GM12878 (cell line): Measurements from ENCODE around the gene NXPH1. TPM values are rescaled to one million over a fixed set of nuclear protein-coding genes. Genes with fewer than 3 reads are reported as not detected.

Source experiments
- ATAC-seq: fragments of 200-7000 bp; cut with Tn5 transposase; 3 replicates; pipeline ENCODE4 v1.9.1; 2020; ENCODE audit warnings: mild to moderate bottlenecking, moderate library complexity
- BruUV-seq: library from RNA; stranded (reverse); fragments of 400-500 nt; replicated peaks from 2 replicates; lab custom pipeline; 2021; lab: Mats Ljungman, UMichigan
- CTCF ChIA-PET: fragments of 300-600 bp; sonication (Branson Sonifier 250); formaldehyde crosslinking; extraction: SDS; loops from one replicate; lab custom pipeline; 2021; ENCODE audit warnings: inconsistent platforms; lab: Yijun Ruan, JAX
- POLR2A ChIA-PET: fragments of 350-600 bp; formaldehyde crosslinking; extraction: SDS; loops from one replicate; lab custom pipeline; 2021; ENCODE audit warnings: inconsistent platforms; lab: Charles Lee
- RAD21 ChIA-PET: fragments of 300-600 bp; sonication (Branson Sonifier 250); formaldehyde crosslinking; loops from one replicate; lab custom pipeline; 2023; ENCODE audit warnings: antibody characterized with exemption; ENCODE audit not compliant: unreplicated experiment; lab: Charles Lee
- SMC1A ChIA-PET: fragments of 300-600 bp; sonication (Branson Sonifier 250); formaldehyde crosslinking; loops from one replicate; lab custom pipeline; 2023; ENCODE audit not compliant: unreplicated experiment, uncharacterized antibody; lab: Charles Lee
- DNase-seq: peaks from one replicate; pipeline ENCODE4 v3.0.0-alpha.2; 2011; ENCODE audit warnings: low read depth, low spot score
- FAIRE-seq: peaks from 3 replicates; lab custom pipeline; 2011; peaks lifted over from hg19 to GRCh38; lab: Jason Lieb, UNC
- H2AFZ ChIP-seq: 2 replicates; pipeline ENCODE4 v1.6.0; 2011; ENCODE audit warnings: low read depth, low read length, control low read depth; ENCODE audit not compliant: control insufficient read depth
- H3K27ac ChIP-seq: 2 replicates; pipeline ENCODE4 v1.5.1; 2011; ENCODE audit warnings: control low read depth; ENCODE audit not compliant: control insufficient read depth, insufficient read depth
- H3K27me3 ChIP-seq, 2 experiments: replicated peaks in 1 of 2; 2 replicates each; pipeline versions ENCODE4 v1.6.0 to v1.6.1; 2011; ENCODE audit warnings: low read length in 1 of 2; ENCODE audit not compliant: control insufficient read depth in 2 of 2, insufficient read depth in 2 of 2
- H3K36me3 ChIP-seq, 2 experiments: 2 replicates each; pipeline ENCODE4 v1.5.1; 2011; ENCODE audit warnings: low read length in 1 of 2; ENCODE audit not compliant: control insufficient read depth in 2 of 2, insufficient read depth in 2 of 2
- H3K4me1 ChIP-seq: 2 replicates; pipeline ENCODE4 v1.6.1; 2011; ENCODE audit warnings: mild to moderate bottlenecking, low read length, moderate library complexity, mixed read lengths; ENCODE audit not compliant: control insufficient read depth, insufficient read depth
- H3K4me2 ChIP-seq: 2 replicates; pipeline ENCODE4 v1.6.0; 2011; ENCODE audit warnings: control low read depth; ENCODE audit not compliant: control insufficient read depth, insufficient read depth
- H3K4me3 ChIP-seq: fragments of 200-600 bp; sonication (generic); 2 replicates; pipeline ENCODE4 v1.5.1; 2016
- H3K79me2 ChIP-seq: 2 replicates; pipeline ENCODE4 v1.6.0; 2011; ENCODE audit warnings: low read length; ENCODE audit not compliant: control insufficient read depth, insufficient read depth
- H3K9ac ChIP-seq: 2 replicates; pipeline ENCODE4 v1.8.0; 2011; ENCODE audit warnings: low read length, control low read depth, mixed read lengths; ENCODE audit not compliant: control insufficient read depth, insufficient read depth
- H3K9me3 ChIP-seq: replicated peaks from 3 replicates; pipeline ENCODE4 v1.5.1; 2011; ENCODE audit warnings: mild to moderate bottlenecking, low read length; ENCODE audit not compliant: control insufficient read depth, insufficient read depth
- H4K20me1 ChIP-seq: 2 replicates; pipeline ENCODE4 v1.6.0; 2011; ENCODE audit not compliant: control insufficient read depth, insufficient read depth
- ATF3 ChIP-seq: IDR thresholded peaks from 2 replicates; pipeline ENCODE4 v1.6.1; 2011; ENCODE audit warnings: low read depth, mild to moderate bottlenecking, low read length, moderate library complexity, borderline replicate concordance; ENCODE audit errors: extremely low read depth
- ATF7 ChIP-seq: fragments of 450-650 bp; IDR thresholded peaks from 2 replicates; pipeline ENCODE4 v1.6.1; 2016; ENCODE audit warnings: low read depth, mild to moderate bottlenecking
- CEBPB ChIP-seq, 2 experiments: fragments of 150-350 bp in 1 of 2; IDR thresholded peaks; 2 replicates each; pipeline ENCODE4 v1.6.1; 2012 to 2014; ENCODE audit warnings: low read depth in 2 of 2, low read length in 2 of 2, borderline replicate concordance in 1 of 2, inconsistent platforms in 1 of 2
- MTA2 ChIP-seq: fragments of 450-650 bp; IDR thresholded peaks from 2 replicates; pipeline ENCODE4 v1.6.1; 2016; ENCODE audit warnings: low read depth, mild to moderate bottlenecking, moderate library complexity
- MTA3 ChIP-seq: IDR thresholded peaks from 2 replicates; pipeline ENCODE4 v1.6.1; 2012; ENCODE audit warnings: low read length, inconsistent platforms, borderline replicate concordance
- NKRF ChIP-seq: fragments of 450-650 bp; conservative IDR thresholded peaks from 2 replicates; pipeline ENCODE4 v1.6.1; 2017; ENCODE audit warnings: mild to moderate bottlenecking, moderate library complexity
- PAX8 ChIP-seq: fragments of 450-650 bp; IDR thresholded peaks from 2 replicates; pipeline ENCODE4 v1.6.1; 2017; ENCODE audit warnings: mild to moderate bottlenecking, moderate library complexity
- RAD51 ChIP-seq: fragments of 450-650 bp; IDR thresholded peaks from 2 replicates; pipeline ENCODE4 v1.6.1; 2016; ENCODE audit warnings: moderate library complexity, mild to moderate bottlenecking, inconsistent platforms
- SREBF1 ChIP-seq: IDR thresholded peaks from 2 replicates; pipeline ENCODE4 v1.6.1; 2012; ENCODE audit warnings: mild to moderate bottlenecking, low read length
- TBL1XR1 ChIP-seq: IDR thresholded peaks from 2 replicates; pipeline ENCODE4 v1.6.1; 2012; ENCODE audit warnings: low read depth, low read length, improper control_type of control experiment
- TCF7 ChIP-seq: IDR thresholded peaks from 2 replicates; pipeline ENCODE4 v1.6.1; 2014; ENCODE audit warnings: antibody characterized with exemption, borderline replicate concordance
- ZBED1 ChIP-seq: IDR thresholded peaks from 2 replicates; pipeline ENCODE4 v1.6.1; 2016; ENCODE audit warnings: borderline replicate concordance
- ZNF207 ChIP-seq: fragments of 450-650 bp; IDR thresholded peaks from 2 replicates; pipeline ENCODE4 v1.6.1; 2014; ENCODE audit warnings: antibody characterized with exemption, mild to moderate bottlenecking, borderline replicate concordance
- WGBS: methylation state at CpG from one replicate; pipeline ENCODE4 v1.1.6; 2016; ENCODE audit warnings: low lambda C conversion rate; ENCODE audit not compliant: insufficient replicate concordance, insufficient coverage; ENCODE audit errors: missing lambda C conversion rate; 5-methylcytosine and 5-hydroxymethylcytosine counted together
- in situ Hi-C: fragments of 300-500 bp; cut with MboI; formaldehyde crosslinking; loops from 9 replicates; pipeline ENCODE4 v1.14.3; 2018; ENCODE audit warnings: mixed read lengths
- intact Hi-C: fragments of 100-400 bp; cut with micrococcal nuclease; formaldehyde crosslinking; loops from one replicate; pipeline ENCODE4 v1.14.2; 2022; ENCODE audit not compliant: unreplicated experiment
- polyA plus RNA-seq, 11 experiments: library from polyadenylated mRNA; depleted of rRNA in 4 of 11; unstranded in 6 of 11; stranded (reverse) in 5 of 11; fragments of >200 nt; fragmentation: Nextera tagmentation in 4 of 11; fragmentation: Illumina TruSeq in 1 of 11; extraction: Ambion mirVana in 4 of 11; extraction: Trizol in 1 of 11; gene quantifications; 1 replicate in 1 of 11; 2 replicates in 10 of 11; pipeline versions ENCODE4 v1.2.1 to v1.2.3, GENCODE V29; 2011 to 2016; ENCODE audit warnings: inconsistent platforms in 2 of 11, missing spikeins in 2 of 11, low read depth in 1 of 11
- total RNA-seq, 4 experiments: library from RNA; depleted of rRNA in 3 of 4; stranded (reverse); fragments of >200 nt in 3 of 4; fragmentation: Illumina TruSeq in 1 of 4; extraction: Trizol in 1 of 4; gene quantifications; 2 replicates each; pipeline versions ENCODE4 v1.2.1 to v1.2.3, GENCODE V29; 2013 to 2021
- TF ChIP-seq, protein P1 (sequence below): fragments of 450-650 bp; IDR thresholded peaks from 2 replicates; pipeline ENCODE4 v1.6.1; 2017; ENCODE audit warnings: mild to moderate bottlenecking, moderate library complexity
- TF ChIP-seq, protein P2 (sequence below), 3 experiments: IDR thresholded peaks in 2 of 3; conservative IDR thresholded peaks in 1 of 3; 2 replicates each; pipeline ENCODE4 v1.5.1; 2011; ENCODE audit warnings: low read depth in 3 of 3, low read length in 3 of 3, mild to moderate bottlenecking in 3 of 3, control low read depth in 2 of 3, moderate library complexity in 2 of 3, inconsistent platforms in 1 of 3, mixed read lengths in 1 of 3; ENCODE audit not compliant: control insufficient read depth in 2 of 3, insufficient read depth in 1 of 3; ENCODE audit errors: extremely low read depth in 1 of 3
- TF ChIP-seq, protein P3 (sequence below): fragments of 150-350 bp; IDR thresholded peaks from 2 replicates; pipeline ENCODE4 v1.6.1; 2014; ENCODE audit warnings: mild to moderate bottlenecking, low read depth, low read length

Gene NXPH1
- total and polyA plus RNA-seq, 10 of the 15 experiments (the other 5 are each of a cell fraction or from before 2014, with no cell fraction given) = 0.06 to 0.34 TPM; not detected in 8

- 4% methylated on average over 2 of the region's 2 CpGs for WGBS
- no peaks in the 10 kb centered on the region for H3K4me1 ChIP-seq
- H4K20me1 ChIP-seq = no peaks in the 10 kb centered on the region
- intact Hi-C loops = no loop called here
- BruUV-seq = no TSS peak
- H3K9ac ChIP-seq = no peak overlapping the region
- ChIA-PET CTCF (no interaction called here), POLR2A (no interaction called here), SMC1A (interaction anchor here (1.0 kb wide), 1 partner anchor 23 kb away, joined by 3 read pairs; no protein-coding TSS in a partner anchor), RAD21 (no interaction called here)
- in situ Hi-C loops = no loop called here
- H2AFZ ChIP-seq = no peak overlapping the region
- H3K9me3 ChIP-seq = no peaks in the 10 kb centered on the region
- H3K27me3 ChIP-seq = no peaks in the 10 kb centered on the region
- H3K27ac ChIP-seq = no peak overlapping the region
- no peak overlapping the region for H3K4me3 ChIP-seq
- H3K4me2 ChIP-seq = no peak overlapping the region
- ATAC-seq = no peak
- H3K36me3 ChIP-seq = no peaks in the 10 kb centered on the region
- no peak for FAIRE-seq
- no peaks in the 10 kb centered on the region for H3K79me2 ChIP-seq
- DNase-seq = no peak
- no peak for TF ChIP-seq MTA2
- TF ChIP-seq, protein P1, sequence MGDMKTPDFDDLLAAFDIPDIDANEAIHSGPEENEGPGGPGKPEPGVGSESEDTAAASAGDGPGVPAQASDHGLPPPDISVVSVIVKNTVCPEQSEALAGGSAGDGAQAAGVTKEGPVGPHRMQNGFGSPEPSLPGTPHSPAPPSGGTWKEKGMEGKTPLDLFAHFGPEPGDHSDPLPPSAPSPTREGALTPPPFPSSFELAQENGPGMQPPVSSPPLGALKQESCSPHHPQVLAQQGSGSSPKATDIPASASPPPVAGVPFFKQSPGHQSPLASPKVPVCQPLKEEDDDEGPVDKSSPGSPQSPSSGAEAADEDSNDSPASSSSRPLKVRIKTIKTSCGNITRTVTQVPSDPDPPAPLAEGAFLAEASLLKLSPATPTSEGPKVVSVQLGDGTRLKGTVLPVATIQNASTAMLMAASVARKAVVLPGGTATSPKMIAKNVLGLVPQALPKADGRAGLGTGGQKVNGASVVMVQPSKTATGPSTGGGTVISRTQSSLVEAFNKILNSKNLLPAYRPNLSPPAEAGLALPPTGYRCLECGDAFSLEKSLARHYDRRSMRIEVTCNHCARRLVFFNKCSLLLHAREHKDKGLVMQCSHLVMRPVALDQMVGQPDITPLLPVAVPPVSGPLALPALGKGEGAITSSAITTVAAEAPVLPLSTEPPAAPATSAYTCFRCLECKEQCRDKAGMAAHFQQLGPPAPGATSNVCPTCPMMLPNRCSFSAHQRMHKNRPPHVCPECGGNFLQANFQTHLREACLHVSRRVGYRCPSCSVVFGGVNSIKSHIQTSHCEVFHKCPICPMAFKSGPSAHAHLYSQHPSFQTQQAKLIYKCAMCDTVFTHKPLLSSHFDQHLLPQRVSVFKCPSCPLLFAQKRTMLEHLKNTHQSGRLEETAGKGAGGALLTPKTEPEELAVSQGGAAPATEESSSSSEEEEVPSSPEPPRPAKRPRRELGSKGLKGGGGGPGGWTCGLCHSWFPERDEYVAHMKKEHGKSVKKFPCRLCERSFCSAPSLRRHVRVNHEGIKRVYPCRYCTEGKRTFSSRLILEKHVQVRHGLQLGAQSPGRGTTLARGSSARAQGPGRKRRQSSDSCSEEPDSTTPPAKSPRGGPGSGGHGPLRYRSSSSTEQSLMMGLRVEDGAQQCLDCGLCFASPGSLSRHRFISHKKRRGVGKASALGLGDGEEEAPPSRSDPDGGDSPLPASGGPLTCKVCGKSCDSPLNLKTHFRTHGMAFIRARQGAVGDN = no peak
- no peak for TF ChIP-seq RAD51
- no peak for TF ChIP-seq CEBPB (IDR thresholded peaks at IDR 0.05; ENCODE audit: borderline replicate concordance in 1 of 2, low read depth in 2 of 2, low read length in 2 of 2)
- TF ChIP-seq SREBF1 = no peak
- no peak for TF ChIP-seq ZBED1
- no peak for TF ChIP-seq NKRF
- no peak for TF ChIP-seq TCF7
- no peak for TF ChIP-seq ATF3
- TF ChIP-seq ATF7 = no peak
- TF ChIP-seq MTA3 = no peak
- TF ChIP-seq TBL1XR1 = no peak
- TF ChIP-seq, protein P2, sequence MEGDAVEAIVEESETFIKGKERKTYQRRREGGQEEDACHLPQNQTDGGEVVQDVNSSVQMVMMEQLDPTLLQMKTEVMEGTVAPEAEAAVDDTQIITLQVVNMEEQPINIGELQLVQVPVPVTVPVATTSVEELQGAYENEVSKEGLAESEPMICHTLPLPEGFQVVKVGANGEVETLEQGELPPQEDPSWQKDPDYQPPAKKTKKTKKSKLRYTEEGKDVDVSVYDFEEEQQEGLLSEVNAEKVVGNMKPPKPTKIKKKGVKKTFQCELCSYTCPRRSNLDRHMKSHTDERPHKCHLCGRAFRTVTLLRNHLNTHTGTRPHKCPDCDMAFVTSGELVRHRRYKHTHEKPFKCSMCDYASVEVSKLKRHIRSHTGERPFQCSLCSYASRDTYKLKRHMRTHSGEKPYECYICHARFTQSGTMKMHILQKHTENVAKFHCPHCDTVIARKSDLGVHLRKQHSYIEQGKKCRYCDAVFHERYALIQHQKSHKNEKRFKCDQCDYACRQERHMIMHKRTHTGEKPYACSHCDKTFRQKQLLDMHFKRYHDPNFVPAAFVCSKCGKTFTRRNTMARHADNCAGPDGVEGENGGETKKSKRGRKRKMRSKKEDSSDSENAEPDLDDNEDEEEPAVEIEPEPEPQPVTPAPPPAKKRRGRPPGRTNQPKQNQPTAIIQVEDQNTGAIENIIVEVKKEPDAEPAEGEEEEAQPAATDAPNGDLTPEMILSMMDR (IDR thresholded peaks at IDR 0.05 in 2 of 3, conservative IDR thresholded peaks at IDR 0.05 in 1 of 3; ENCODE audit: control insufficient read depth in 2 of 3, extremely low read depth in 1 of 3, insufficient read depth in 1 of 3, low read depth in 3 of 3, low read length in 3 of 3) = no peak
- TF ChIP-seq PAX8 = no peak
- TF ChIP-seq, protein P3, sequence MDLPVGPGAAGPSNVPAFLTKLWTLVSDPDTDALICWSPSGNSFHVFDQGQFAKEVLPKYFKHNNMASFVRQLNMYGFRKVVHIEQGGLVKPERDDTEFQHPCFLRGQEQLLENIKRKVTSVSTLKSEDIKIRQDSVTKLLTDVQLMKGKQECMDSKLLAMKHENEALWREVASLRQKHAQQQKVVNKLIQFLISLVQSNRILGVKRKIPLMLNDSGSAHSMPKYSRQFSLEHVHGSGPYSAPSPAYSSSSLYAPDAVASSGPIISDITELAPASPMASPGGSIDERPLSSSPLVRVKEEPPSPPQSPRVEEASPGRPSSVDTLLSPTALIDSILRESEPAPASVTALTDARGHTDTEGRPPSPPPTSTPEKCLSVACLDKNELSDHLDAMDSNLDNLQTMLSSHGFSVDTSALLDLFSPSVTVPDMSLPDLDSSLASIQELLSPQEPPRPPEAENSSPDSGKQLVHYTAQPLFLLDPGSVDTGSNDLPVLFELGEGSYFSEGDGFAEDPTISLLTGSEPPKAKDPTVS = no peak
- no peak for TF ChIP-seq ZNF207
Observed at GRCh38 chr7:8560501-8560900, 127.1 kb downstream of the NXPH1 start.
